Smooth muscle cell (in vitro differentiated cells): ENCODE measurements around the gene C1QL4. TPM values are rescaled to one million over a fixed set of nuclear protein-coding genes. Genes with fewer than 3 reads are reported as not detected.
"Not testable (repeated sequence)": the region's sequence is repeated elsewhere in the genome, so short reads cannot be mapped to it uniquely, and the experiment has no call there.

Experiments used
- DNase-seq: peaks from one replicate; lab custom pipeline; 2025; ENCODE audit not compliant: unreplicated experiment; lab: John Stamatoyannopoulos, UW
- H2AFZ ChIP-seq: fragments of 200-600 bp; sonication (generic); 2 replicates; pipeline ENCODE4 v1.6.0; 2016; ENCODE audit warnings: antibody characterized with exemption, low read depth, mild to moderate bottlenecking
- H3F3A ChIP-seq: fragments of 200-600 bp; sonication (generic); 2 replicates; pipeline ENCODE4 v1.6.0; 2017; ENCODE audit warnings: antibody characterized with exemption, low read depth
- H3K27ac ChIP-seq: fragments of 200-600 bp; sonication (generic); 2 replicates; pipeline ENCODE4 v1.5.1; 2016; ENCODE audit warnings: low read depth, mild to moderate bottlenecking
- H3K27me3 ChIP-seq: fragments of 200-600 bp; sonication (generic); 2 replicates; pipeline ENCODE4 v1.6.1; 2016; ENCODE audit warnings: low read depth, mild to moderate bottlenecking
- H3K36me3 ChIP-seq: fragments of 200-600 bp; sonication (generic); 2 replicates; pipeline ENCODE4 v1.5.1; 2016; ENCODE audit warnings: low read depth
- H3K4me1 ChIP-seq: fragments of 200-600 bp; sonication (generic); 2 replicates; pipeline ENCODE4 v1.5.1; 2016; ENCODE audit warnings: low read depth
- H3K4me2 ChIP-seq: fragments of 200-600 bp; sonication (generic); 2 replicates; pipeline ENCODE4 v1.6.0; 2016; ENCODE audit warnings: mild to moderate bottlenecking
- H3K4me3 ChIP-seq: fragments of 200-600 bp; sonication (generic); 2 replicates; pipeline ENCODE4 v1.5.1; 2016; ENCODE audit warnings: mild to moderate bottlenecking
- H3K79me2 ChIP-seq: fragments of 200-600 bp; sonication (generic); 2 replicates; pipeline ENCODE4 v1.6.0; 2016; ENCODE audit warnings: low read depth, mild to moderate bottlenecking
- H3K9ac ChIP-seq: fragments of 200-600 bp; sonication (generic); 2 replicates; pipeline ENCODE4 v1.6.0; 2016; ENCODE audit warnings: low read depth
- H3K9me3 ChIP-seq: fragments of 200-600 bp; sonication (generic); replicated peaks from 2 replicates; pipeline ENCODE4 v1.5.1; 2016; ENCODE audit warnings: low read depth
- H4K20me1 ChIP-seq: fragments of 200-600 bp; sonication (generic); 2 replicates; pipeline ENCODE4 v1.6.0; 2016; ENCODE audit warnings: low read depth
- CTCF ChIP-seq: fragments of 200-600 bp; sonication (generic); IDR thresholded peaks from 2 replicates; pipeline ENCODE4 v1.5.1; 2017; ENCODE audit warnings: borderline replicate concordance, mild to moderate bottlenecking, antibody characterized with exemption; ENCODE audit not compliant: insufficient read depth, poor library complexity, severe bottlenecking
- WGBS: methylation state at CpG from one replicate; pipeline ENCODE4 v1.1.7; 2016; ENCODE audit warnings: low lambda C conversion rate; 5-methylcytosine and 5-hydroxymethylcytosine counted together
- polyA plus RNA-seq: library from polyadenylated mRNA; unstranded; fragments of >200 nt; fragmentation: Nextera tagmentation; extraction: Ambion mirVana; gene quantifications from 2 replicates; pipeline ENCODE4 v1.2.1, GENCODE V29; 2016
- total RNA-seq: library from RNA; depleted of rRNA; stranded (reverse); fragments of >200 nt; gene quantifications from 2 replicates; pipeline ENCODE4 v1.2.3, GENCODE V29; 2014

Gene C1QL4
- total and polyA plus RNA-seq, 2 experiments from 2014 or later, result 0.09 TPM; not detected in 1

GRCh38 chr12:49287876-49288275, 49.1 kb downstream of the C1QL4 start:
- Histone ChIP-seq H3K27me3 (peaks cover 5% of the 10 kb centered on the region), H3K9ac (no peak overlapping the region), H3K4me1 (no peaks in the 10 kb centered on the region), H4K20me1 (no peaks in the 10 kb centered on the region), H3K4me3 (no peak overlapping the region), H3K36me3 (no peaks in the 10 kb centered on the region), H2AFZ (no peak overlapping the region), H3K9me3 (no peaks in the 10 kb centered on the region), H3K27ac (no peak overlapping the region), H3K79me2 (no peaks in the 10 kb centered on the region), H3K4me2 (no peak overlapping the region), H3F3A (no peaks in the 10 kb centered on the region)
- TF ChIP-seq CTCF, result no peak
- 44% methylated on average over 6 of the region's 6 CpGs for WGBS
- no peak for DNase-seq

GRCh38 chr12:49284672-49285071, 52.3 kb downstream of the C1QL4 start:
- no peak overlapping the region for H2AFZ ChIP-seq
- no peaks in the 10 kb centered on the region for H4K20me1 ChIP-seq
- no peak for TF ChIP-seq CTCF
- 87% methylated on average over 4 of the region's 4 CpGs for WGBS
- peaks cover 5% of the 10 kb centered on the region for H3K27me3 ChIP-seq
- no peaks in the 10 kb centered on the region for H3K9me3 ChIP-seq
- no peaks in the 10 kb centered on the region for H3K79me2 ChIP-seq
- no peaks in the 10 kb centered on the region for H3F3A ChIP-seq
- no peaks in the 10 kb centered on the region for H3K4me1 ChIP-seq
- no peaks in the 10 kb centered on the region for H3K36me3 ChIP-seq
- H3K27ac ChIP-seq, result no peak overlapping the region
- DNase-seq, result no peak
- no peak overlapping the region for H3K9ac ChIP-seq
- H3K4me3 ChIP-seq, result no peak overlapping the region
- no peak overlapping the region for H3K4me2 ChIP-seq

GRCh38 chr12:49283541-49284429, 53.2 kb downstream of the C1QL4 start:
- no peak overlapping the region for H3K4me2 ChIP-seq
- WGBS, result 94% methylated on average over 25 of the region's 25 CpGs
- H4K20me1 ChIP-seq, result no peaks in the 10 kb centered on the region
- H3F3A ChIP-seq, result no peaks in the 10 kb centered on the region
- no peak for TF ChIP-seq CTCF
- H3K4me1 ChIP-seq, result no peaks in the 10 kb centered on the region
- no peaks in the 10 kb centered on the region for H3K79me2 ChIP-seq
- H3K4me3 ChIP-seq, result no peak overlapping the region
- H3K9ac ChIP-seq, result no peak overlapping the region
- H3K36me3 ChIP-seq, result no peaks in the 10 kb centered on the region
- no peak overlapping the region for H3K27ac ChIP-seq
- no peaks in the 10 kb centered on the region for H3K9me3 ChIP-seq
- H2AFZ ChIP-seq, result no peak overlapping the region
- H3K27me3 ChIP-seq, result peaks cover 5% of the 10 kb centered on the region
- no peak for DNase-seq

- H3F3A ChIP-seq, H3K36me3 ChIP-seq, H3K9me3 ChIP-seq, DNase-seq, H4K20me1 ChIP-seq, H3K9ac ChIP-seq, H3K27me3 ChIP-seq, H3K27ac ChIP-seq, H3K4me3 ChIP-seq, H3K4me2 ChIP-seq, H3K4me1 ChIP-seq, H2AFZ ChIP-seq, H3K79me2 ChIP-seq: not testable (repeated sequence)
- 60% methylated on average over 3 of the region's 6 CpGs for WGBS
These were observed 54.1 kb downstream of the C1QL4 start for GRCh38 chr12:49282740-49283375.

Other genes starting within 250 kb of the C1QL4 start
- 0.04 TPM in 1 of 2 replicates, not detected in the other for gene DHH, start 242.4 kb downstream of the C1QL4 start, total RNA-seq
- gene DHH, start 242.4 kb downstream of the C1QL4 start, polyA plus RNA-seq, result not detected in 2 replicates
- gene LMBR1L, start 226.3 kb downstream of the C1QL4 start, total RNA-seq, result 32.4 and 57.3 TPM in 2 replicates
- gene LMBR1L, start 226.3 kb downstream of the C1QL4 start, polyA plus RNA-seq, result 49.5 and 61.8 TPM in 2 replicates
- gene TUBA1B, start 205.8 kb downstream of the C1QL4 start, total RNA-seq, result 1,427 and 1,487 TPM in 2 replicates
- gene TUBA1B, start 205.8 kb downstream of the C1QL4 start, polyA plus RNA-seq, result 1,057 and 1,405 TPM in 2 replicates
- 1,161 and 1,305 TPM in 2 replicates for gene TUBA1A, start 148.1 kb downstream of the C1QL4 start, total RNA-seq
- gene TUBA1A, start 148.1 kb downstream of the C1QL4 start, polyA plus RNA-seq, result 981 and 1,375 TPM in 2 replicates
- 538 and 586 TPM in 2 replicates for gene TUBA1C, start 72.1 kb downstream of the C1QL4 start, total RNA-seq
- gene TUBA1C, start 72.1 kb downstream of the C1QL4 start, polyA plus RNA-seq, result 280 and 284 TPM in 2 replicates
- not detected in 2 replicates for gene PRPH, start 42.0 kb downstream of the C1QL4 start, total RNA-seq
- gene PRPH, start 42.0 kb downstream of the C1QL4 start, polyA plus RNA-seq, result 0.43 TPM in 1 of 2 replicates, not detected in the other
- 2.6 and 3.7 TPM in 2 replicates for gene TROAP, start 13.9 kb downstream of the C1QL4 start, total RNA-seq
- gene TROAP, start 13.9 kb downstream of the C1QL4 start, polyA plus RNA-seq, result 8.5 and 10.2 TPM in 2 replicates
- gene DNAJC22, start 9.7 kb upstream of the C1QL4 start, total RNA-seq, result 0.09 and 1.1 TPM in 2 replicates
- gene DNAJC22, start 9.7 kb upstream of the C1QL4 start, polyA plus RNA-seq, result 1.8 and 2.4 TPM in 2 replicates
- gene SPATS2, start 30.3 kb upstream of the C1QL4 start, total RNA-seq, result 32.0 and 35.6 TPM in 2 replicates
- 33.6 and 39.0 TPM in 2 replicates for gene SPATS2, start 30.3 kb upstream of the C1QL4 start, polyA plus RNA-seq
- gene KCNH3, start 201.8 kb upstream of the C1QL4 start, total RNA-seq, result 0.09 and 0.40 TPM in 2 replicates
- 0.19 and 0.94 TPM in 2 replicates for gene KCNH3, start 201.8 kb upstream of the C1QL4 start, polyA plus RNA-seq
- 41.4 and 46.4 TPM in 2 replicates for gene MCRS1, start 231.0 kb upstream of the C1QL4 start, total RNA-seq
- 54.4 and 55.2 TPM in 2 replicates for gene MCRS1, start 231.0 kb upstream of the C1QL4 start, polyA plus RNA-seq